K562 (cell line): ENCODE data around the gene ANAPC16. TPM values are rescaled to one million over a fixed set of nuclear protein-coding genes. Genes with fewer than 3 reads are reported as not detected.

ENCODE experiments used
- ATAC-seq: fragments of 200-7000 bp; cut with Tn5 transposase; 3 replicates; pipeline ENCODE4 v1.9.1; 2020; ENCODE audit warnings: moderate library complexity
- BruUV-seq: library from RNA; stranded (reverse); fragments of 400-500 nt; replicated peaks from 2 replicates; lab custom pipeline; 2021; lab: Mats Ljungman, UMichigan
- CTCF ChIA-PET: fragments of 300-600 bp; formaldehyde crosslinking; extraction: SDS; loops from one replicate; lab custom pipeline; 2021; ENCODE audit warnings: low intra/inter-chr PET ratio; lab: Yijun Ruan, JAX
- POLR2A ChIA-PET: fragments of 300-600, 350-650 bp; sonication (Branson Sonifier 250); formaldehyde crosslinking; extraction: SDS; loops from one replicate; lab custom pipeline; 2021; ENCODE audit warnings: antibody characterized with exemption, inconsistent platforms; lab: Yijun Ruan, JAX
- DNase-seq, 4 experiments: peaks; one replicate each; pipeline versions ENCODE4 v3.0.0 to v3.0.0-alpha.2; 2011 to 2018; ENCODE audit warnings: low spot score in 3 of 4, mixed read lengths in 3 of 4; ENCODE audit errors: extremely low read depth in 1 of 4
- FAIRE-seq: peaks from 2 replicates; lab custom pipeline; 2011; peaks lifted over from hg19 to GRCh38; lab: Jason Lieb, UNC
- H2AFZ ChIP-seq: 2 replicates; pipeline ENCODE4 v1.6.0; 2011; ENCODE audit warnings: low read depth, low read length, control low read depth, inconsistent platforms
- H3K27ac ChIP-seq: fragments of 200-600 bp; 3 replicates; pipeline ENCODE4 v1.8.0; 2011; ENCODE audit warnings: low read depth, mild to moderate bottlenecking, control low read depth, inconsistent platforms, low read length, moderate library complexity, mixed read lengths; ENCODE audit errors: extremely low read depth
- H3K27me3 ChIP-seq, 2 experiments: fragments of 300-600 bp in 1 of 2; 2 replicates in 1 of 2; 3 replicates in 1 of 2; pipeline versions ENCODE4 v1.6.0 to v1.8.0; 2011; ENCODE audit warnings: inconsistent platforms in 2 of 2, low read length in 2 of 2, mild to moderate bottlenecking in 1 of 2, mixed read lengths in 1 of 2, moderate library complexity in 1 of 2; ENCODE audit not compliant: control insufficient read depth in 2 of 2, insufficient read depth in 2 of 2
- H3K36me3 ChIP-seq: fragments of 300-600 bp; 3 replicates; pipeline ENCODE4 v1.8.0; 2011; ENCODE audit warnings: mild to moderate bottlenecking, low read length, inconsistent platforms; ENCODE audit not compliant: control insufficient read depth, insufficient read depth
- H3K4me1 ChIP-seq, 2 experiments: fragments of 200-600 bp in 1 of 2; replicated peaks in 1 of 2; 2 replicates in 1 of 2; 3 replicates in 1 of 2; pipeline versions ENCODE4 v1.5.1 to v1.8.0; 2011; ENCODE audit warnings: inconsistent platforms in 2 of 2, low read length in 2 of 2, mild to moderate bottlenecking in 1 of 2, mixed read lengths in 1 of 2, moderate library complexity in 1 of 2; ENCODE audit not compliant: control insufficient read depth in 2 of 2, insufficient read depth in 2 of 2
- H3K4me2 ChIP-seq: 2 replicates; pipeline ENCODE4 v1.6.1; 2011; ENCODE audit warnings: low read length, control low read depth, inconsistent platforms, mixed read lengths; ENCODE audit not compliant: insufficient read depth
- H3K4me3 ChIP-seq: fragments of 200-600 bp; sonication (generic), shearing (Covaris generic); 2 replicates; pipeline ENCODE4 v1.5.1; 2016; ENCODE audit warnings: control low read depth, inconsistent platforms
- H3K79me2 ChIP-seq: fragments of 200-600 bp; 3 replicates; pipeline ENCODE4 v1.8.0; 2011; ENCODE audit warnings: low read length, inconsistent platforms; ENCODE audit not compliant: control insufficient read depth, insufficient read depth
- H3K9ac ChIP-seq, 2 experiments: 2 replicates each; pipeline versions ENCODE4 v1.6.0 to v1.6.1; 2011; ENCODE audit warnings: low read depth in 2 of 2, low read length in 2 of 2, control low read depth in 1 of 2, inconsistent platforms in 1 of 2, mild to moderate bottlenecking in 1 of 2, mixed read lengths in 1 of 2; ENCODE audit not compliant: insufficient read depth in 1 of 2
- H3K9me1 ChIP-seq: one replicate; pipeline ENCODE4 v1.6.0; 2011; ENCODE audit warnings: inconsistent platforms, mild to moderate bottlenecking, low read length, moderate library complexity; ENCODE audit not compliant: control insufficient read depth, insufficient read depth
- H3K9me3 ChIP-seq: replicated peaks from 2 replicates; pipeline ENCODE4 v1.5.1; 2011; ENCODE audit warnings: low read depth, low read length, inconsistent platforms; ENCODE audit not compliant: control insufficient read depth, insufficient read depth
- H4K20me1 ChIP-seq: replicated peaks from 2 replicates; pipeline ENCODE4 v1.6.1; 2011; ENCODE audit warnings: low read length, inconsistent platforms, mixed read lengths; ENCODE audit not compliant: control insufficient read depth, insufficient read depth
- BCL6 ChIP-seq: fragments of 250-450 bp; sonication (Bioruptor Pico); IDR thresholded peaks from 2 replicates; pipeline ENCODE4 v1.4.0; 2020
- CHD4 ChIP-seq: fragments of 200-600 bp; sonication (generic); IDR thresholded peaks from 3 replicates; pipeline ENCODE4 v1.6.1; 2012; ENCODE audit warnings: low read depth, mild to moderate bottlenecking, mixed read lengths, low read length, inconsistent platforms; ENCODE audit not compliant: insufficient read depth, insufficient replicate concordance, poor library complexity, severe bottlenecking
- CSDE1 ChIP-seq, 2 experiments: fragments of 450-650 bp; IDR thresholded peaks; 2 replicates each; pipeline ENCODE4 v1.6.1; 2016; ENCODE audit warnings: mild to moderate bottlenecking in 1 of 2
- KDM1A ChIP-seq, 2 experiments: fragments of 450-650 bp; IDR thresholded peaks; 2 replicates each; pipeline ENCODE4 v1.6.1; 2016; ENCODE audit warnings: mild to moderate bottlenecking in 2 of 2
- MAFG ChIP-seq: fragments of 450-650 bp; conservative IDR thresholded peaks from 2 replicates; pipeline ENCODE4 v1.6.1; 2016; ENCODE audit warnings: missing genetic modification characterization, missing compliant biosample characterization
- MEIS2 ChIP-seq: fragments of 450-650 bp; IDR thresholded peaks from 2 replicates; pipeline ENCODE4 v1.6.1; 2014; ENCODE audit warnings: mild to moderate bottlenecking; ENCODE audit not compliant: partially characterized antibody
- SMARCA4 ChIP-seq: fragments of 450-650 bp; IDR thresholded peaks from 2 replicates; pipeline ENCODE4 v1.6.1; 2016
- SMARCE1 ChIP-seq: fragments of 450-650 bp; IDR thresholded peaks from 2 replicates; pipeline ENCODE4 v1.7.1; 2016; ENCODE audit warnings: mild to moderate bottlenecking
- TEAD4 ChIP-seq, 2 experiments: sonication (generic) in 1 of 2; formaldehyde crosslinking in 1 of 2; IDR thresholded peaks; 2 replicates each; pipeline versions ENCODE4 v1.6.1 to v1.8.0; 2012 to 2022; ENCODE audit warnings: borderline replicate concordance in 1 of 2, inconsistent platforms in 1 of 2, low read length in 1 of 2, mild to moderate bottlenecking in 1 of 2, missing genetic modification reagents in 1 of 2
- ZFP36 ChIP-seq: fragments of 150-350 bp; IDR thresholded peaks from 2 replicates; pipeline ENCODE4 v1.6.1; 2018; ENCODE audit warnings: low read length, low read depth; ENCODE audit not compliant: partially characterized antibody
- WGBS: fragments of 100-300 bp; shearing (Covaris generic); methylation state at CpG from one replicate; pipeline ENCODE4 v1.1.6; 2016; ENCODE audit warnings: low coverage, mixed read lengths; ENCODE audit not compliant: insufficient coverage; ENCODE audit errors: missing lambda C conversion rate; 5-methylcytosine and 5-hydroxymethylcytosine counted together
- in situ Hi-C: fragments of 300-500 bp; cut with MboI; formaldehyde crosslinking; loops from 4 replicates; pipeline ENCODE4 v1.15.0; 2018; ENCODE audit warnings: inconsistent platforms, mixed read lengths
- intact Hi-C: fragments of 100-400 bp; cut with micrococcal nuclease; formaldehyde crosslinking; loops from 2 replicates; pipeline ENCODE4 v1.14.2; 2022
- polyA plus RNA-seq, 8 experiments: library from polyadenylated mRNA; depleted of rRNA in 4 of 8; stranded (reverse) in 5 of 8; unstranded in 3 of 8; fragments of >200 nt; fragmentation: Nextera tagmentation in 2 of 8; fragmentation: Illumina TruSeq in 1 of 8; extraction: Ambion mirVana in 2 of 8; extraction: Trizol in 1 of 8; gene quantifications; 2 replicates each; pipeline versions ENCODE4 v1.2.1 to v1.2.3, GENCODE V29; 2011 to 2014; ENCODE audit warnings: inconsistent platforms in 1 of 8, missing spikeins in 1 of 8
- total RNA-seq, 7 experiments: library from RNA; depleted of rRNA in 6 of 7; stranded (reverse); fragments of >200 nt in 6 of 7; fragmentation: Illumina TruSeq in 2 of 7; extraction: Trizol in 2 of 7; gene quantifications; 2 replicates each; pipeline versions ENCODE4 v1.2.1 to v1.2.3, GENCODE V29; 2011 to 2021; ENCODE audit warnings: low replicate concordance in 1 of 7
- TF ChIP-seq, protein P1 (sequence below): sonication (generic); formaldehyde crosslinking; IDR thresholded peaks from 2 replicates; pipeline ENCODE4 v1.9.0; 2022; ENCODE audit warnings: mild to moderate bottlenecking, missing genetic modification reagents
- TF ChIP-seq, protein P2 (sequence below): sonication (generic); formaldehyde crosslinking; IDR thresholded peaks from 2 replicates; pipeline ENCODE4 v1.8.0; 2022; ENCODE audit warnings: mild to moderate bottlenecking, low read depth, missing genetic modification reagents

ANAPC16 gene
- total and polyA plus RNA-seq, 9 of the 15 experiments (the other 6 are each of a cell fraction or from before 2014, with no cell fraction given): 42.6 to 208 (median 108) TPM

DNA sequence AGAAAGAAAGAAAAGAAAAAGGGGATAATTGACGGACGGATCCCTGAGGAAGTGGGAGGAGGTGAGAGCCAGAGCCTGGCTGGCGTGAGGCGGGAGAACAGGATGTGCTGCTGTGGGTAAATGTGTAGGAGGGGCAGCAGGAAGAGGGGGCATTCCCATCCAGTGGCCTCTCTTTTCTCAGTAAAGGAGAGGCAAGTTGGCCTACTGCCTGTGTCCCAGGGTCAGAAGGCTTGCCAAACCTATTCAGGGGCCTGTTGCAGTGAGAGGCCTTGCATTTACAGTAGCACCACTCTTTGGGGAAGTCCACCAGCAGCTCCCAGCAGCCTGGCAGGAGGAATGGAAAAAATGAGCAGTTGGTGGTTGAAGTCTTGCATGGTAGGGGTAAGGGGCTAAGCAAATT, 26.9 kb downstream of the ANAPC16 start:
- TF ChIP-seq, protein P1, sequence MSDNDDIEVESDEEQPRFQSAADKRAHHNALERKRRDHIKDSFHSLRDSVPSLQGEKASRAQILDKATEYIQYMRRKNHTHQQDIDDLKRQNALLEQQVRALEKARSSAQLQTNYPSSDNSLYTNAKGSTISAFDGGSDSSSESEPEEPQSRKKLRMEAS: 0 out of 2 replicates have a peak, but pooled peaks have one; percentile 30
- no peak for TF ChIP-seq SMARCE1
- CTCF ChIA-PET: no interaction called here
- H3K9me1 ChIP-seq: no peaks in the 10 kb centered on the region
- H3K27ac ChIP-seq: no peak overlapping the region
- FAIRE-seq (no peak), ATAC-seq (no peak), DNase-seq (no peak)
- 100% methylated on average over 2 of the region's 4 CpGs for WGBS
- no peaks in the 10 kb centered on the region; the same call in 2 of the 3 replicates for H3K36me3 ChIP-seq
- H3K9ac ChIP-seq: peak overlapping the region in 1 of 2 experiments; percentile 31; a peak in 1 of 4 replicates
- no peak overlapping the region for H2AFZ ChIP-seq
- no peaks in the 10 kb centered on the region for H3K27me3 ChIP-seq
- peaks cover 20 to 32% of the 10 kb centered on the region in 2 experiments for H3K4me1 ChIP-seq
- no peak overlapping the region for H3K4me3 ChIP-seq
- no peaks in the 10 kb centered on the region for H3K9me3 ChIP-seq
- POLR2A ChIA-PET: interaction anchor here (1.6 to 1.7 kb wide), 2 partner anchors 8 to 33 kb away, joined by 3 to 6 read pairs; no protein-coding TSS in a partner anchor
- intact Hi-C loops: no loop called here
- in situ Hi-C loops: no loop called here
- H3K4me2 ChIP-seq: no peak overlapping the region
- H3K79me2 ChIP-seq: no peaks in the 10 kb centered on the region
- H4K20me1 ChIP-seq: no peaks in the 10 kb centered on the region
- no TSS peak for BruUV-seq

DNA sequence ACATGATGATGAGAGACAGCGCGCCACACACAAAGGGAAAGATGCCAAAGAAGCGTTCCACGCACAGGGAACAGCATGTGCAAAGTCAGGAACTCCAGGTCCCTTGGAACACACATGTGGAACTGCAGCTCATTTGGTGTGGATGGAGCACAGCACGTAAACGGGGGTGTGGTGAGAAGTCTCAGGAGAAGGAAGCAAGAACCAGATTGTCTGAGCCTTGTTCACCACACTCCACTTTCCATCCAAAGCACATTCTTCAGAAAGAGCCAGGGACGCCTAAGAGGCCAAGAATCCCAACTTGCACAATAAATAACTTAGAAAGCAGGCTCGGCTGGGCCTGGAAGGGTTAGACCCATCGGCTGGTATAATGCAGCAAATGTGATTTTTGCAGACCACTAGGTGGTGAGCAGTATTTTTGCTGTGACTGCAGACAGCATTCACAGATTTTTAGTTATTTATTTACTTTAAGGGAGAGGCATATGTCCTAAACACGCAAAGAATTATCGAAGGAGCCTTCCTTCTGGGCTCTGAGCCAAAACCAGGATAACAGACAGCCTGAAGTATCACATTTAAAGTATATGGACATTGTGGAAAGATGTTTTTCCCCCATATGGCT, 28.1 kb downstream of the ANAPC16 start:
- H3K36me3 ChIP-seq: no peaks in the 10 kb centered on the region
- peak; percentile 67 for TF ChIP-seq MEIS2
- TF ChIP-seq CSDE1 (IDR thresholded peaks at IDR 0.05): no peak
- TF ChIP-seq MAFG: no peak
- no peak for TF ChIP-seq BCL6 (CRISPR knock-in tag)
- TF ChIP-seq, protein P2, sequence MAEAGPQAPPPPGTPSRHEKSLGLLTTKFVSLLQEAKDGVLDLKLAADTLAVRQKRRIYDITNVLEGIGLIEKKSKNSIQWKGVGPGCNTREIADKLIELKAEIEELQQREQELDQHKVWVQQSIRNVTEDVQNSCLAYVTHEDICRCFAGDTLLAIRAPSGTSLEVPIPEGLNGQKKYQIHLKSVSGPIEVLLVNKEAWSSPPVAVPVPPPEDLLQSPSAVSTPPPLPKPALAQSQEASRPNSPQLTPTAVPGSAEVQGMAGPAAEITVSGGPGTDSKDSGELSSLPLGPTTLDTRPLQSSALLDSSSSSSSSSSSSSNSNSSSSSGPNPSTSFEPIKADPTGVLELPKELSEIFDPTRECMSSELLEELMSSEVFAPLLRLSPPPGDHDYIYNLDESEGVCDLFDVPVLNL (CRISPR knock-in tag): no peak
- TF ChIP-seq TEAD4 (IDR thresholded peaks at IDR 0.05; ENCODE audit: low read length): peak; percentile 30; the same call in 1 of the 2 replicates
- TF ChIP-seq TEAD4 (CRISPR knock-in tag; IDR thresholded peaks at IDR 0.05; ENCODE audit: borderline replicate concordance): no peak
- TF ChIP-seq KDM1A (IDR thresholded peaks at IDR 0.05): peak; percentile 90 to 91
- no peak for TF ChIP-seq CHD4
- peak; percentile 3 for TF ChIP-seq ZFP36
- TF ChIP-seq SMARCA4: peak; percentile 42; the same call in 1 of the 2 replicates

More for the DNA sequence above, 28.1 kb downstream of the ANAPC16 start:
- Histone ChIP-seq H3K79me2 (no peaks in the 10 kb centered on the region), H3K27me3 (no peaks in the 10 kb centered on the region), H3K9ac (peak overlapping the region in 1 of 2 experiments; percentile 52; a peak in 2 of 4 replicates), H3K9me3 (no peaks in the 10 kb centered on the region), H3K4me1 (peaks cover 28 to 44% of the 10 kb centered on the region in 2 experiments), H3K9me1 (no peaks in the 10 kb centered on the region), H3K4me2 (peak overlapping the region; percentile 67), H3K4me3 (no peak overlapping the region; the same call in 1 of the 2 replicates), H2AFZ (0 out of 2 replicates have a peak overlapping the region, but pooled peaks have one; percentile 44), H3K27ac (peak overlapping the region; percentile 73), H4K20me1 (no peaks in the 10 kb centered on the region)
- in situ Hi-C loops: no loop called here
- DNase-seq: peak in 3 of 4 experiments; percentile 29 to 82 (median 62)
- peak; percentile 57 for FAIRE-seq
- ATAC-seq: peak; percentile 71
- WGBS: 47% methylated on average over 11 of the region's 11 CpGs
- ChIA-PET CTCF (interaction anchor here (1.2 kb wide), 1 partner anchor 85 kb away, joined by 3 read pairs; no protein-coding TSS in a partner anchor), POLR2A (interaction anchor here (1.7 to 7.5 kb wide), 5 partner anchors 6 to 77 kb away, joined by 6 to 42 read pairs (median 19); partner anchors contain the start of gene DDIT4)
- intact Hi-C loops: loop anchor here (2.0 kb wide), 2 partner anchors 17 to 77 kb away; no protein-coding TSS in a partner anchor
- BruUV-seq: no TSS peak
